HG03103 (cell line): ENCODE data around the gene PDCD4.

Experiments
- ATAC-seq: cut with Tn5 transposase; IDR thresholded peaks from one replicate; pipeline ENCODE4 v1.9.1; 2021; ENCODE audit warnings: low read depth; ENCODE audit not compliant: unreplicated experiment

Gene PDCD4

GRCh38 chr10:110916554-110917346 is 45.0 kb downstream of the PDCD4 start:
- ATAC-seq, result no peak

- no peak for ATAC-seq
Measured at GRCh38 chr10:110918269-110918642, 46.5 kb downstream of the PDCD4 start.

- peak; percentile 72 for ATAC-seq
Measured at GRCh38 chr10:110918643-110919348, 47.1 kb downstream of the PDCD4 start, which contains the start of gene BBIP1. Gene BBIP1 (minus strand): TSS chr10:110919180. CDS start chr10:110918157, 1,023 bp downstream.

DNA sequence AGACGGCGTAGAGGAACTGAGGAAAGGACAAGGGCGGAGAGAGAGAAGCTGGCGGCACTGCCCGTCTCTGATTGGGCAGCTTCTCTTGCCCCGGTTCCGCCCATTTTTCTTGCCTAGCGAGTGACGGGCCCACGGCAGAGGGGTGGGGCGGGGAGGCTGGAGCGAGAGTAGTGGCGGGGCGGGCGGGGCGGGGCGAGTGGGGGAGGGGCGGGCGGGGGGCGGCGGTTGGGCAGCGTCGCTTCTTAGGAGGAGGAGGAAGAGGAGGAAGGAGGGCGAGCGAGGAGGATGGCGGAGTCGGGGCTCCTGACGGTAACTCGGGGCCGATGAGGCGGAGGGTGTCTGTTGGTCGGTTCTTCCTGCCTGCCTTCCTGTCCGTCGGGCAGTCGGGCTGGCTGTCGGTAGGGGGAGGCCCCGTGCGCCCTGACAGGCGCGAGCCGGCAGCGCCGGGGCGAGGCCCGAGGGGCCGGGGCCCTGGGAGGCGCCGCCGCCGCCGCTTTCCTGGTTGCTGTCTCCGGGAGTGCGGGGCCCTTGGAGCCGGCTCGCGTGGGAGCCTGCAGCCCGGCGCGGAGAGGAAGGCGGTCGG is 47.7 kb downstream of the PDCD4 start, which contains the start of gene SHOC2:
Gene SHOC2 (plus strand): TSS at position 256 of the 583 bp plus-strand sequence. CDS start 44,755 bp downstream, outside the sequence.
- ATAC-seq, result peak; percentile 4

DNA sequence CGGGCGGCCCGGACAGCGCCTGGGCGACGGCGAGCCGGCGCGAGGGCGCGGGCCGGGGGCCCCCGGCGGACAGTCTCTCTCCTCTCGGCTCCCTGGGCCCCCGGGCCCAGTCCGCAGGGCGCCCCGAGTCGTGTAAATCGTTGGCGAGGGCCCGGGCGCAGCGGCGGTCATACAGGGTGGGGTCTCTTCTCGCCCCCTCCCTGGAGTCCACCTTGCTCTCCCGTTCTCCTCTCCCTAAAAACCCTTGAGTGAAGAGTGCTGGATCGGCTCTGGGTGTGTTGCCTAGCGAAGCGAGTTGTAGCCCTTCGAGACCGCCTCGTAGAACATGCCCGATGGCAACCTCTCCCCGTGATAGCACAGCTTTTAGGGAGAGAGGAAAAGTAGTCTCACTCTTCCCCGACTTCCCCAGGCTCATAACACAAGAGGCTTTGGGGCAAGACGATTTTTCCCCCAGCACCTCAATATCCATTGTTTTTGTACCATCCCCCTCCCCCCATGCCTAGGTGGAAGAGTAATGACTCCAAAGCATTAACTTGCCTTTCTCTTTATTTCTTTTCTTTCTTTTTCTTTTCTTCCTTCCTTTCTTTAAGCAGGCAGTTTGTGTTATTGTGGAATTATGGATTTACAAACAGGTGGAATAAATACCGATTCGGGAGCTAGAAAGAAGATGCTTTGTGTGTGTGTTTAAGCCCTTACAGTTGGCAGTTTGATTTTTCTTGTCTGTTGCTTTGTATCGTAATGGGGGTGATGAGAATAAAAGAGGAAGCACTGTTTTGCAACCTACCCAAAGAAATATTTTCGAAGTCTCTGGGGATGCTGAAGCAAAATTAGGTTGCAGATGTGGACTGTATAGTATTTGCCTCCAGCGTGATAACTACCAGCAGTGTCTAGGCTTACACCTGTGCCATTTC is 48.5 kb downstream of the PDCD4 start:
- ATAC-seq, result peak; percentile 32

DNA sequence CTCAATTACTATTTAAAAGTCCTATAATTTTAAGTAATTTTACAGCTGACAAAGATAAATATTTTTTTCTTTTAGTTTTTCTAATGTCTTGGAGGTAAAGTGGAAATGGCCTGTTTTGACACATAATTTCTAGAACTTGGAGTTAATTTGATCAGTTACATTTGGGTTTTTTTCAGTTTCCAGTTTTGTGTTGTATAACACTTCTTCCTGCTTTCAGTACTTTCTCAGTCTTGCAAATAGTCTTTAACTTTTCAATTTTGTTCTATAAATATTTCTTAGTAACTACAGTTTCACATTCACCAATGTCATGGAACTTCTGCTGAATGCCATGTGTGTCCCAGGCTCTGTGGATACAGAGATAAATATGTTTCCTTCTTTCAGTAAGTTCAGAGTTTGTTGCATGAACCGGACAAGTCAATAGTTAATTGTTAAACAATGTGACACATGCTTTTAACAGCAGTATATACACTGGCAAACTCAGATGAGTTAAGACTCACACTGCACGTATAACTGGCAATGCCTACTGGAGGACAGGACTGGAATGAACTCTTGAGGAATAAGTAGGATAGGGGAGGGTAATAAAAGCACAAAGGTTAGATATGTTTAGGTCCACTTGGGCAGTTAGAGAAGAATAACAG is 52.2 kb downstream of the PDCD4 start:
- ATAC-seq, result no peak

DNA sequence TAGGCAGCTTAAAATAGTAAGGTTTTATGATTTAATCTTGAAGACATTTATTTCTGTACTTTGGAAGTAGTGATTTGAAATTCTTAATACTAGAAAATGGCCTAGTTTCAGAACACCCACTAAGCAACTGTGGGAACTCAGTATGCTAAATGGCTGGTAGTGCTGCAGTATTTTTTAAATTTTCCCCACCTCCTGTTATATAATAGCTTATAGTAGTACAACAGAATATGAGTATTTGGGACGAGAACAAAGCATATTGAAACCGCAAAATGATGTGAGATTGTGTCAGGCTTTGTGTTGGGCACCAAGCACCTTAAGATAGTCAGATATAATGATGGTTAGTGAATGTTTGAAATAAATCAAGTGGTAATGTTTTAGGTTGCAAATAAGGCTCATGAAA is 55.7 kb downstream of the PDCD4 start:
- no peak for ATAC-seq

- no peak for ATAC-seq
Measured at GRCh38 chr10:110931769-110932381, 60.1 kb downstream of the PDCD4 start.

DNA sequence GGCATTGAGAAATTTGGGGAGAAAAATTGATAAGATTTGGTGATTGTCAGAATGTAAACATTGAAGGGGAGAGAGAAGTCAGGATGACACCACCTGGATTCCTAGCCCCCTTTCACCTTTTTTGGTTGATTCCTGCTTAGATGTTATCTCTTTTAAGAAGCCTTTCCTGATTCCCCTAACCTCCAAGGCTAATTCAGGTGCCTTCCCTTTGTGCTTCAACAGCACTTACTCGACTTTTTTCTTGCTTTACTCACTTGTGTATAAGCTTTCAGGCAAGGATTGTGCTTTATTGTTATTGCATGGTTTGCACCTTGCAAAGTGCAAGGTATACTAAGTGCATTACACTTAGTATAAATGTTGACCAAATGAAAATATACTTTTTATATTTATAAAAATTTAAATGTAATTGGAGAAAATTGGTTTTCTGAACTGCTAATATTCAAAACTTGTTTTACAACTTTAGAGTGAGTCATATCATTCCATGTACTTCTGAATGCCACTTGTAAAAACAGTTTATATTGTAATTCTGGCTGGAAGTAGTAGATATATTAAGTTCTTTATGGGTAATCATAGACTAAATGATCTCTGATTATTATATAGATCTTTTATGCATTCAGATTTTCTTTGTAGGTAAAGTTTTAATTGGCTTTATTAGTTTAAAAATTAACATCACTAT is 60.9 kb downstream of the PDCD4 start:
- ATAC-seq, result no peak

DNA sequence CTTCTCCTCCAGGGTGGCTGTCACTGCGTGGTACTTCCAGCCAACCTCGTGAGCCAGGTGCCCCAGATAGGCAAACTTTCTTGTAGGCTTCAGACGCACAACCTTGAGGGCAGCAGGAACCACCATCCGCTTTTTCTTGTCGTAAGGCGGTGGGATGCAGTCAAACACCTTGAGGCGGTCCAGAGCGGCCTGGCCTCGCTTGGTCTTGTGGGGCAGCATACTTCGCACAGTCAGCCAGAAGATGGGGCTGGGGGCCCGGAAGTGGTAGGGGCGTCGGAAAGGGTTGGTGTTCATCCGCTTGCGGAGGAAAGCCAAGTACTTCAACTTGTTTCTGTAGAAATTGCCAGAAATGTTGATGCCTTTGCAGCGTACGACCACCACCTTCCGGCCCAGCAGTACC is 65.0 kb downstream of the PDCD4 start:
- ATAC-seq, result no peak

DNA sequence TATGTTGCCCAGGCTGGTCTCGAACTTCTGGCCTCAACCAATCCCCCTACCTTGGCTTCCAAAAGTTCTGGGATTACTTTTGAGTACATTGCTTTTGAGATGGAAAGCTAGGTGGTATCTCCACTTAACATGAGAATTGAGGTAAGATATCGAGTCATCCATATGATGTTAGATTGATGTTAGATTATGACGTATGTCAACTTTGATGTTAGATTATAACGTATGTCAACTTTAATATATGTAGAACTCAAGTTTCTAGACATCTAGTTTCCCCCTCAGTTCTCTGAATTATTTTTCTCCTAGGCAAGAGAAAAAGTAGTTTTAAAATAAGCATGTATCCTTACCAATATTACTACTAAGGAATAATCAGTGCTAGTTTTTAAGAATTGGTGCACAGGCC is 67.7 kb downstream of the PDCD4 start:
- ATAC-seq, result no peak

DNA sequence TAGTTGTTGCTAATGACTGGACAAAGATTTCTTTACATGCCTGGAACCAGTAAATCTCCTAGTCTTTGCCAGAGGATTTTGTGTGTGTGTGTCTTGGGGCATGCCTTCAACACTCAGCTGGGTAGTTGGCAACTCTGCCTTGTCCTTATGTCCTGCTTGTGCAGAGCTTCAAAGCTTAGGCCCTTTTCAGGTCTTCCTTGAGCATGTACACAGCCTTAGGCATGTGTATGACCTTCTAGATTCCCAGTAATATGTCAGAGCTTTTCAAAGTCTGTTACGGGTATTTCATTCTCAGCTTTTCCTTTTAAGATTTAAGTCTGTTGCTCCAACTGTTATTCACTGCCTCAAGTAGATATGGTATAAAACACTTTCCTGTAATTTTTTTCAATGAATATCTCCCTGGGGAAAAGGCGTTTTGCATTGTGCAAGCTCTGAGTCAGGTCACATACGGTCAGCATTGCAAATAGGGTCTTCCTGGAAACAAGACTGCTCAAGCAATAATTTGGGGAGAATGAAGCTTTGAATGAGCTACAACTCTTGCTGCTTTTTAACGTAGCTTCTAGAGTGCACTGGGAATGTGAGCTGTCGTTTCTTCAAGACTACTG is 73.2 kb downstream of the PDCD4 start:
- ATAC-seq, result no peak

DNA sequence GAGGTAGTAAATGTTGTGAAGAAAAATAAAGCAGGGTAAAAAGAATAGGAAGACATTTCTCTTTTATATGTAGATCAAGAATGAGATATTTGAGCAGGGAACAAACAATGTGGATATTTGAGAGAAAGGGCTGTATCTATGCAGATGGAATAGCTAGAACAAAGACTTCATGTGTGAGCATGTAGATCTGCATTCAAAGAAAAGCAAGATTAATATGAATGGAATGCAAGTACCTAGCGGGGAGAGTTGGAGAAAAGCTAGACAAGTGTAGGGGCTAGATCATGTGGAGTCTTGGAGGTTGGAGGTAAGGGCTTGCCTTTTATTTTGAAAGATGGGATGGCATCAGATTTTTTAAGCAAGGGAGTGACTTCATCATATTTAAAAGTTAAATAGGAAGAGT is 74.8 kb downstream of the PDCD4 start:
- no peak for ATAC-seq

DNA sequence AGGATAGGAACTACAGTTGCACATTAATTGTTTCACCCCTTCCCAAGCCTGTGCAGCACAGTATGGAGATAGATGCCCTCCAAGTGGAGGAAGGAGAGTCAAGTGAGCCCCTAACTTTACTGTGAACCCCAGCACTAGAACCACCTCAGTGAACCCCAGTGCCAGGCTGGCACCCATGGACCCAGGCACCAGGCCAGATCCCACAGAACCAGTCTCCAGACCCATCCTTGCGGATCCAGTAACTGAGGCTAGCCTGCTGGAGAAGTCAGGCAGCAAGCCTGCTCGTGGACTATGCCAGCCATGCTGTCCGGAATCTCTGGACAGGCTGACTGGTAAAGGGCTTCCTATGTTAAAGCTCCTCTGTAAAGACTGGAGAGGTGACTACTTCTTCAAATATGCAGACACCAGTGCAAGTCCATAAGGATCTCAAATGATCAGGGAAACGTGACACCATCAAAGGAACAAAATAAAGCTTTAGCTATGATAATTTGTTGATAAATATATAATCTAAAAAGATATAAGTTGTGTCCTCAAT is 75.4 kb downstream of the PDCD4 start:
- ATAC-seq, result no peak
